NCI-H748 (cell line): ENCODE data around the gene CPEB2.
"Not testable (repeated sequence)": the region's sequence is repeated elsewhere in the genome, so short reads cannot be mapped to it uniquely, and the experiment has no call there.

Experiments
- DNase-seq: peaks from one replicate; lab custom pipeline; 2025; ENCODE audit not compliant: unreplicated experiment; lab: John Stamatoyannopoulos, UW

CPEB2 gene

DNA sequence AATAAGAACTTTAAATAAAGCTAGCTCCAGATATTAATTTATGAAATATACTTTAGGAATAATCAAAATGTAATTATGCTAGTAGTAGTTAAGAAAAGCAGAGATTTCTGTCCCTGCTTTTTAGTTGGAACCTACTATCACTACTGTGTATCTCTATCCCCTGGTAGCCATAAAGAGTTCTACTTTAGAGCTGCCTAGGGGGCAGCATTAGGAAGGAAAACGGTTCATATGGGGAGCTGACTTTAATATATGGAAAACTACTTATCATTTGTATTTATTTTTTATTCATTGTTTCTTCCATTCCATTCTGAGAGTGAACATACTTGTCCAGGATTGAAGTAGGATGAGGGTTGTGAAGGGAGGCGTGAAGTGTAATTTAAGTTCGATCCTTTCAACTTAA lies 40.9 kb downstream of the CPEB2 start:
- no peak for DNase-seq

DNA sequence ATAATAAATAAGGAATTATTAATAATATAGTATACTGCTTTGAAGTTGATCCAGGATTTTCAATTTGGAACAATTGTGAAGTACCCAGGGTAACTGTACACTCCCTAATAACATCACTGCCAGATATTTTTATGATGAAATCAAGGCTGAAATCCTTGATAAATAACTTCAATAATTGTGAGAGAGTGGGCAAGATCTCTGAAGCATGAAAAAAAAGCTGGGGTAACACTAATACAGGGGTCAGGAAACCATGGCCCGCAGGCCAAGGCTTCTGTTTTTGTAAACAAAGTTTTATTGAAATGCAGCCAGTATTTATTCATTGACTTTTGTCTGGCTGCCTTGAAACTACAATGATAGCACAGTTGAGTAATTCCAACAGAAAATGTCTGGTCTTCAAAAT lies 41.6 kb downstream of the CPEB2 start:
- DNase-seq, result no peak

DNA sequence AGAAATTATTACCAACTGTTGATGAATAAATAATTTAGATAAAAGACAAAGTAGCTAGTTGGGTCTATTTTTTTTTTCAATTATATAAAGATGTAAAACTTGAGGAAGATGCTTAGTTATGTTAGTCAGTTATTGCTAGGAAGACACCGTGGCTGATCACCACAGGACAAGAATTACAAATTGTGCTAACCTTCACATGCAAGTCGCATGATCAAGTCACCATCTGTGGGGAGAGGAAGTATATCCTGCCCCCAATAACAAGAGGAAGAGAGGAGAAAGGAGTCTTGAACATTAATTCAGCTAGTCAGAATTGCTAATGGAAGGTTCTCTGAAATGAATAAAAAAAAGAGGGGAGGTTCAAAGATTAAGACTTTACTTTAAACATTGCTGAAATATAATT lies 52.3 kb downstream of the CPEB2 start:
- no peak for DNase-seq

DNA sequence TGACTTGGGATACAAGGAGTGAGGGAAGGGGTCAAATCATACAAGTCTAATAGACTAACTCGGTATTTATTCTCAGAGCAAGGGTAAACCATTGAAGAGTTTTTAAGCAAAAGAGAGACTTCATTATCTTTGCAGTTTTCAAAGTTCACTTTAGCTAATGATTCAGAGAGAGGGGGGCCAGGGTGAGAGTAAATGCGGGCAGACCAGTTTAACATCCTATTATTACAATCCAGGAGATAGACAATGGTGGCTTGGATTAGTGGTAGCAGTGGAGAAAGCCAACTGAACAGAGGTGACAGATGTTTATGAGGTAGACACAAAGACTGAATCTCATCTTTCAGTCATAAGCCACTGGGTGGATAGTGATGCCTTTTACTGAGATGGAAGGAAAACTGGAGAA lies 57.9 kb downstream of the CPEB2 start:
- no peak for DNase-seq

DNA sequence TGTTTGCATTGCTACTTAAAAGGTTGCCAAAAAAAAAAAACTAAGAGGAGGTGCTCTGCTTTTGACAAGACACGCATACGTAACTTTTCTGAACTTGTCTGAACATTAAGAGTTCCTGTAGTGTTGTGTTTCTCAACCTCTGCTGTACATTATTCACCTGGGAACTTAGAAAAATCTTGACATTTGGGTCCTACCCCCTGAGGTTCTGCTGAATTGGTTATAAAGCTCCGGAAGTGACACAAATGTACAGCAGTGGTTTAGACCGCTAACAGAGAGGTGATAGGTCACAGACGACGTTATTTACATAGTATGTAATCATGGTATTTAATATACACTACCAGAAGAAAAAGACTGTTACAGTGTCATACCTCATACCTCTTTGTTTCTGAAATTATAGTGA lies 61.1 kb downstream of the CPEB2 start:
- DNase-seq, result peak; percentile 70

DNA sequence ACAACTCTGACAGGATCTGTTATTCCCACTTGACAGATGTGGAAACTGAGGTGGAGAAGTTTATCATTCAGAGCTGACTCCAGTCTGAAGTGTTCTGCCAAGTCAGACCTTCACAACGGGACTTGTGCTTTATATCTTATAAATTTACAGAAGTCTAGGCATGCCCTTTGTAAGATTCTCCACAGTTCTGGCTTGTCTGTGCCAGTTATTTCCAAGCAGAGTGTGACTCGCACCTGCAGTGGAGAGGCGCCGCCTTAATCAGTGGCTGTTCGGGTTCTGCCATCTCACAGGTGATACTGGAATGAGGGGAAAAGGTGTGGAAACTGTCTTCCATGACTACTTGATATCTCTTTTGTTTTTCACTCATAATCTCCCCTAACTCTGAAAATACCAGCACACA lies 63.2 kb downstream of the CPEB2 start:
- no peak for DNase-seq

DNA sequence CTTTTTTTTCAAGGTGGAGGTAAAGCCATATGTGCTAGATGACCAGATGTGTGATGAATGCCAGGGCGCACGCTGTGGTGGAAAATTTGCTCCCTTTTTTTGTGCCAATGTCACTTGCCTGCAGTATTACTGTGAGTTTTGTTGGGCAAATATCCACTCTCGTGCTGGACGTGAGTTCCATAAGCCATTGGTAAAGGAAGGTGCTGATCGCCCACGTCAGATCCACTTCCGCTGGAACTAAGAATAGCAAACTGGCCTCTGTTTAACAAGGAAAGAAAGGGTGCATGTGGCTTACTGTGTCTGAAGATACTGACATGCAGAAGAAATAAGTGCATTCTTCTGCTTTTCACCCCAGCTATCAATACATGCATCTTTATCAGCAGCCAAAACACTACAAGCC lies 63.9 kb downstream of the CPEB2 start:
- no peak for DNase-seq

DNA sequence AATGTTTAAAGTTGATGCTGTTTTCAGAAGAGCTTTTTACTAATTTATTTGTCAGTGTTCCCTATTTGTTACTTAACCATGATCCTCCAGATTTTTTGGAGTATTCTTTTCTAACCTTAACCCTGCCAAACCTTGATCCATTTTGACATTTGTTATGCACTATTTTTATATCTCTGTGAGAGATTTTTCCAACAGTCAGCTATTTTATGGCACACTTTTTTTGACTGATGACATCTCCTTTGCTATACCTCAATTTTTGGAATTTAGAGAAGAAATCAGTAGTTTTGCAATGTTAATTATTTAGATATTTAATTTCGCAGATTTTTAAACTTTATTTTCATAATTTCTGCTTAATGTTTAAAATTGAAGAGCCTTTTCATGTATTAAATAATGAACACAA lies 66.0 kb downstream of the CPEB2 start:
- no peak for DNase-seq

DNA sequence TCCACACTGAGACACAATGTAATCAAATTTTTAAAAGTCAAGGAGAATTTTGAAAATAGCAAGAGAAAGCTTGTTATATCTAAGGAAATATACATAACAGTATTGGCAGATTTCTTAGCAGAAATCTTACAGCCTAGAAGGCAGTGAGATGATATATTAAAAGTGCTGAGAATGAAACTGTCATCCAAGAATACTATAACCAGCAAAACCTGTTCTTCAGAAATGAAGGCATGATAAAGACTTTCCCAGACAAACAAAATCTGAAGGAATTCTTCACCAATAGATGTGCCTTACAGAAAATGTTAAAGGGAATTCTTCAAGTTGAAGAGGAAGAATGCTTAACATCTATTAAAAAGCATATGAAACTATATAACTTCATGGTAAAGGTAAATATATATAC lies 73.6 kb downstream of the CPEB2 start:
- DNase-seq, result no peak

DNA sequence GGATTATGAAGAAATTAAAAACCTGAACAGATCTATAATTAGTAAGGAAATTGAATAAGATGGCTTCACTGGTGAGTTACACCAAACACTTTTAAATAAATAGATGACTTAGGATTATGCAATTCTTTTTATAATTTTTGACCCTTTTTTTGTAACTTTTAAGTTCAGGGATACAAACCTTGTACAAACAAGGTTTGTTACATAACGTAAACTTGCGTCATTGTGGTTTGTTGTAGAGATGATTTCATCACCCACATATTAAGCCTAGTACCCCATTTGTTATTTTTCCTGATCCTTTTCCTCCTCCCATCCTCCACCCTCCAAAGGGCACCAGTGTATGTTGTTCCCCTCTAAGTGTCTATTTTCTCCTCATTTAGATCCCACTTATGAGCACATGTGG lies 75.7 kb downstream of the CPEB2 start:
- no peak for DNase-seq

DNA sequence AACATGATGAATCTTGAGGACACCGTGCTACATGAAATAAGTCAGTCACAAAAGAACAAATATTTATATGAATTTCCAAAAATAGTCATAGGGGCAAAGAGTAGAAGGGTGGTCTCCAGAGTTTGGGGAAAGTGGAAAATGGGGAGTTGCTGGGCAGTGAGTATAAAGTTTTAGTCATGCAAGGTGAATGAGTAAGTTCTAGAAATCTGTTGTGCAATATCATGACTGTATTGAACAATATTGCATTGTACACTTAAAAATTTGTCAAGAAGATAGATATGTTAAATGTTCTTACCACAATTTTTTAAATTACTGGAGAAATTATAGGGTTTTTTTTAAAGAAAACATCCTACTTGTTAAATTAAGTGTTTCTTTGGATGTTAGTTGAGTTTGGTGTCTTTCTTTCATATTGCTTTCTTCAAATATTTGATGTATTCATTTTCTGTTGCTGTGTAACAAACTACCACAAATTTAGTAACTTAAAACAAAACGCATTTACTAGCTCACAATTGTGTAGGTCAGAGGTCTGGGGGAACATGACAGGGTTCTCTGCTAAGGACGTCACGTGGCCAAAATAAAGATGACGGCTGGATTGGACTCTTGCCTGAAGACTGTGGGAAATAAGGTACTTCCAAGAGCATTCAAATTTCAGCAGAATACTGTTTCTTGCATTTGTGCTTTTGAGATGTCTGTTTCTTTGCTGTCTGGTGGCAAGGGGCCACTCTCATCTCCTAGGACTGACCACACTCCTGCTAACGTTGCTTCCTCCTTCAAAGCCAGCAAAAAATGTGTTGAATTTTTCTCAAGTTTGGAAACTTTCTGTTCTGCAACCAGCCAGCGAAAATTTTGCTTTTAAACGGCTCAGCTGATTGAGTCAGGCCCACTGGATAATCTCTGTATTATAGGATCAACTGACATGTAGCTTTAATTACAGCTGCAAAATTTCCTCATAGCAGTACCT lies 76.7 kb downstream of the CPEB2 start:
- no peak for DNase-seq

DNA sequence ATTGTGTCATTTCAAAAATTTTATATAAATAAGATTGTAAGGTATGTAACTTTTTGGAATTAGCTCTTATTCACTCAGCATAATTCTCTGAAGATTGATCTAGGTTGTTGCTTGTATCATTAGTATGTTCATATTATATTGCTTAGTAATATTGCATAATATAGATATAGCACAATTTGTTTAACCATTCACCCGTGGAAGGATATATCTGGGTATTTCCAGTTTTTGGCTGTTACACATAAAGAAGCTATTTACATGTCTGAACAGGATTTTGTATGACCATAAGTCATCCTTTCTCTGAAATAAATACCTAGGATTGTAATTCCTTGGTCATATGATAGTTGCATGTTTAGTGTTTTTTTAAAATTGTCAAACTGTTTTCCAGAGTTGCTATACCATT lies 82.5 kb downstream of the CPEB2 start:
- DNase-seq, result no peak

DNA sequence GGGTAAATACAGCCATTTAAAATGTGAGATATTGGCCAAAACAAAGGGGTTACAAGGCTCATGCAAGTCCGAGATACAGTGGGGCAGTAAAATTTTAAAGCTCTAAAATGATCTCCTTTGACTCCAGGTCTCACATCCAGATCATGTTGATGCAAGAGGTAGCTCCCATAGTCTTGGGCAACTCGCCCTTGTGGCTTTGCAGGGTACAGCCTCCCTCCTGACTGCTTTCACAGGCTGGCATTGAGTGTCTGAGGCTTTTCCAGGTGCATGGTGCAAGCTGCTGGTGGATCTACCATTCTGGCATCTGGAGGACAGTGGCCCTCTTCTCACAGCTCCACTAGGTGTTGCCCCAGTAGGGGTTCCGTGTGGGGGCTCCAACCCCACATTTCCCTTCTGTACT lies 83.5 kb downstream of the CPEB2 start:
- not testable (repeated sequence) for DNase-seq

DNA sequence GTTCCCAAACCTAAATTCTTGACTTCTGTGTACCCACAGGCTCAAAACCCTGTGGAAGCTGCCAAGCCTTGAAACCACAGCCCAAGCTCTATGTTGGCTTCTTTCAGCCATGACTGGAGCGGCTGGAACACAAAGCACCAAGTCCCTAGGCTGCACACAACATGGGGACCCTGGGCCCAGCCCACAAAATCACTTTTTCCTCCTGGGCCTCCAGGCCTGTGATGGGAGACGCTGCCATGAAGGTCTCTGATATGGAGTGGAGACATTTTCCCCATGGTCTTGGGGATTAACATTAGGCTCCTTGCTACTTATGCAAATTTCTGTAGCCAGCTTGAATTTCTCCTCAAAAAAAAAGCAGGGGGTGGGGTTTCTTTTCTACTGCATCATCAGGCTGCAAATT lies 84.0 kb downstream of the CPEB2 start:
- DNase-seq, result not testable (repeated sequence)

DNA sequence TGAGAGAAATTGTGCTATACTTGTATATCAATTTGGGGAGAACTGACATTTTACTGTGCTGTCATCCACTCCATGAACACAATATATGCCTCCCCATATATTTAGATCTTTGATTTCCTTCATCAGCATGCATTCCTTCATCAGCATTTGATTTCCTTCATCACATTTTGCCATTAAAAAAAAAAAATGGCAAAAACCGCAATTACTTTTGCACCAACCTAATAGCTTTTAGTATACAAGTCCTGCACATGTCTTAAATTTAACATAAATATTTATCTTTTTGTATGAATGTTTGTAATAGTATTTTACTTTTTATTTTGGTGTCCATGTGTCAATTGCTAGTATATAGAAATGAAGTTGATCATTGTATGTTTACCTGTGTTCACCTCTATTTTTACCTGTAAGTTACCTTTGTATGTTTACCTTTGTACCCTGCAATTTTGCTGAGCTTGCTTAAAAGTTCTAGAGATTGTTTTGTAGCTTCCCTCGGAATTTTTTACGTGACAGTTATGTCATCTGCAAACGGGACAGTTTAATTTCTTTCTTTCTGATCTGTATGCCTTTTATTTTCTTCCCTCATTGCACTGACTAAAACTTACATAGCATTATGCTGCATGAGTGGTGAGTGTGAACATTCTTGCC lies 86.2 kb downstream of the CPEB2 start:
- no peak for DNase-seq

DNA sequence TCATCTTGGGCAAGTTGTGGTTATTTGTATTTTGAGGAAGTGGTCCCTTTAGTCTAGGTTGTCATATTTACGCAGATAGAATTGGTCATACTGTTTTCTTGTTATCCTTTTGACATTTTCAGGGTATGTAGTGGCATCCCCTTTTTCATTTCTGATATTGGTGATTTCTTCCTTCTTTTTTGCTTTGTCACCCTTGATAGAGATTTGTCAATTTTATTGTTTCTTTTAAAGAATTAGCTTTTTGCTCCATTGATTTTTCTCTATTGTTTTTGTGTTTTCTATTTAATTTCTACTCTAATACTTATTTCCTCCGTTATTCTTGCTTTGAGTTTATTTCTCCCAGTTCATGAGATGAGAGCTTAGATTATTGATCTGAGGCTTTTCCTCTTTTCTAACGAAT lies 87.7 kb downstream of the CPEB2 start:
- no peak for DNase-seq

DNA sequence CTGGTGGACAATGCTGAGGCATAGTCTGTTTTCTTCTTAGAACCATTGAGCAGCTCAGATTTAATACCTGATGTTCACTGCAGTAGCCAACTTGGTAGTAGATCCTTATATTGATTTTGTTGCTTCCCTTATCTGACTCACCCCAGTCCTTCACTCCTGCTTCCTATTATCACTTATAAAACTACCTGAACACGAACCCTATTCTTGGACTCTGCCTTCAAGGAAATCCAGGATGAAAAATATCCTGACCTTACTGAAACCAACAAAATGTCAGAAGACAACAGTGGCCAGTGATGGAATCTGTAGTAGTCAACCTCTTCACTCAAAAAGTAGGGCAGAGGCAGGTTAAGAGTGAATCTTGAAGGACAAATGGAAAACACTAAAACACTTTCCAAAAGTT lies 98.1 kb downstream of the CPEB2 start:
- no peak for DNase-seq

DNA sequence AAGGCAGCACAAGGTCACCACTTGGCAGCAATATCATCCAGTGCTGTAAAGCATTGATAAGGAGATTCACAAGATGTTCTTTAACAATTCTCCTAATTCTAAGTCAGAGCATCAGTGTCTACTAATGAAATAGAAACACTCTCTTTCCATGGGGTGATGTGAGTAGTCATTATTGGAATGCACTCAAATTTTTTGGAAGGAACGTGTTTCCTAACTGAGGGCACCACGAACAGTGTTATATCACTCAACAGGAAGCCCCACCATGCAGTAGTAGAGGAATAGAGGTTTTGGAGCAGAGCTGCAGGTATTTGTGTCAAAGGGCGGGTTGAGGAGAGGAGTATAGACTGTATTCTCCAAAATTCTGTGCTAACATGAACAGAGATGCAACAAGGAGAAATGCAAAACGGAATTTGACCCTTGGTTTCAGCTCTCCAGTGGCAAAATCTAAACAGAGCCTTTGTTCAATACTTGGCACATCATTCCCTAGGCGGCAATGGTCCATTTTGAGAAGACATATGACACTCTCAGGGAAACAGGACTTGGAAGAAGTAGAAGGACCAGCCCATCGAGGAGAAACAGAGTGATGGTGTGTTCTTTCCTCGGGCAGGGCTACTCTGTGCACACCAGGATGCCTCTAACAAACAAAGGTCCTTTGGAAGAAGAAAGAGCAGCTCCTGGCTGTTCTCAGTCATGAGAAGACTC lies 98.9 kb downstream of the CPEB2 start:
- DNase-seq, result no peak

DNA sequence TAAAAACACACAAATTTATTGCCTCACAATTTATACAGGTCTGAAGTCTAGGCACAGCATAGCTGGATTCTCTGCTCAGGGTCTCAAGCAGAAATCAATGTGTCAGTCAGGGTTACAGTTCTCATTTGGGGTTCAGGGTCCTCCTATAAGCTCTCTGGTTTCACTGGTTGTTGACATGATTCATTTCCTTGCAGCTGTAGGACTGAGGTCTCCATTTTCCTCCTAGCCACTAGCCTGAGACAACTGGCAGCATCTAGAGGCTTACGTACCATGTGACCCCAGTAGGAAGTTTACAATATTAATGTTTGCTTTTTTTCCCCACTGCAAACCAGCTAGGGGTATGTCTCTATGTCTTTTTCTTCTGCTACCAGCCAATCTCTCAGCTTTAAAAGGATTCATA lies 102.5 kb downstream of the CPEB2 start:
- no peak for DNase-seq

DNA sequence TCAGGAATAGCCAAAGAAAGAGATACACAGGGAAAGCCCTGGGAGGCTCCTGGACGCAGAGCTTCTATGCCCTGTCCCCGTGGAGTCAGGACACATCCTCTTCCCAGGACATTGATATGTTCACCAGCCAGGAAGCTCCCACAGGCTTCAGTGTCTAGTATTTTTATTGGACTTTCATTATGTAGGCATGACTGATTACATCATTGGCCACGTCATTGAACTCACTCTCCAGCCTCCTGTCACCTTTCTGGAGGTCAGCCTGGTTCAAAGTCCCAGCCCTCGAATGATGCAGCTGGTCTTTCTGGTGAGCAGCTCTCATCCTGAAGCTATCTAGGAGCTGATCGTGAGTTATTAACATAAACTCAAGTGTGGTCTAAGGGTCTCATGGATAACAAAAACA lies 104.1 kb downstream of the CPEB2 start:
- DNase-seq, result no peak

DNA sequence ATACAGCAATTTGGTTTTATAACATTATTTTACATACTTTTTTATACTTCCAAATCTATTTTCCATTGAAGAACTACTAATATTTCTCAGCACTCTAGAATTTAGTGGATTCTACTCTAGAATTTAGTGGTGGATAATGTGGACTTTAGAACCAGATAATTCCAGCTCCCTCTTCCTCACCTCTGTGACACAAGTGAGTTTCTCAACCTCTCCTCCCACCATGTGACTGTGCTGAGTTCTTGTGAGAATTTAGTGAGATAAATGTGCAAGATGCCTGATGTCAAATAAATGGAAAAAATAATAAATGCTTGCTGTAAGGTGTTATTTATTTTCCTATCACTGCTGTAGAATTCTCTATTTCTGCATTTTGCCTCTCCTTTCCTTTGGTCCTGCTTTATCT lies 107.3 kb downstream of the CPEB2 start:
- DNase-seq, result no peak

DNA sequence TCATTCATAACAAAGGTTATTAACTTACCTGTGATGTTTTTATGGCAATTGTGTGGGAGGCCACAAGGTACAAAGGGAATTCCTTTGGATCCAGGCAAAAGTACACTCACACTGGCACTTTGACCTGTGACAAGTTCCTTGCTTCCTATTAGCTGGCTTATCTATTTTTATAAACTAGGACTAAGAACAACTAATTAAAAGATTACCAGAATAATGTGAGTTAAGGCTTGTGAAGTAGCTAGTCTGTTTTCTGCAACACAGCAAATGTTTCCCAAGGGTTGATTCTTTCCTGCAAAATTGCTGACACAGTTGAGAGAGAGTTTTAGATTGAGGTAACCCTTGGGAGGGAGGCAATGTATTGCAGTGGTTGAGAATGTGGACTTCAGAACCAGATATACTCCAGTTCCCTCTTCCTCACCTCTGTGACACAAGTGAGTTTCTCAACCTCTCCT lies 107.9 kb downstream of the CPEB2 start:
- no peak for DNase-seq
